ENCODE measurements around the gene HLF. TPM values are rescaled to one million over a fixed set of nuclear protein-coding genes. Genes with fewer than 3 reads are reported as not detected.

HLF gene
- polyA plus RNA-seq, 1 experiment, result not detected

- Histone ChIP-seq H3K27ac (ENCODE audit: low read depth, low read length) (no peak overlapping the region), H3K4me3 (ENCODE audit: low read depth, low read length) (no peak overlapping the region), H3K9me3 (ENCODE audit: control insufficient read depth, insufficient read depth, low read length) (no peaks in the 10 kb centered on the region), H3K27me3 (ENCODE audit: control insufficient read depth, insufficient read depth, low read length) (peaks cover 2% of the 10 kb centered on the region)
- ChIA-PET POLR2A (no interaction called here), CTCF (interaction anchor here (5.5 kb wide), 1 partner anchor 305 kb away, joined by 89 read pairs; no protein-coding TSS in a partner anchor)
- DNase-seq (ENCODE audit: low read depth, low spot score), result no peak
- no peak for TF ChIP-seq CTCF (IDR thresholded peaks at IDR 0.05; ENCODE audit: low read depth, low read length)
Observed at GRCh38 chr17:55298111-55298730, 33.5 kb downstream of the HLF start.

- Histone ChIP-seq H3K9me3 (ENCODE audit: control insufficient read depth, insufficient read depth, low read length) (no peaks in the 10 kb centered on the region), H3K4me3 (ENCODE audit: low read depth, low read length) (no peak overlapping the region), H3K27ac (ENCODE audit: low read depth, low read length) (no peak overlapping the region), H3K27me3 (ENCODE audit: control insufficient read depth, insufficient read depth, low read length) (peaks cover 2% of the 10 kb centered on the region)
- POLR2A ChIA-PET, result no interaction called here
- CTCF ChIA-PET, result interaction anchor here (5.5 kb wide), 1 partner anchor 306 kb away, joined by 89 read pairs; no protein-coding TSS in a partner anchor
- TF ChIP-seq CTCF (IDR thresholded peaks at IDR 0.05; ENCODE audit: low read depth, low read length), result no peak
- DNase-seq (ENCODE audit: low read depth, low spot score), result no peak
Observed at GRCh38 chr17:55299162-55299838, 34.5 kb downstream of the HLF start.

GRCh38 chr17:55299890-55300289, 35.1 kb downstream of the HLF start:
- POLR2A ChIA-PET, result no interaction called here
- H3K9me3 ChIP-seq (ENCODE audit: control insufficient read depth, insufficient read depth, low read length), result no peaks in the 10 kb centered on the region
- no peak overlapping the region for H3K4me3 ChIP-seq (ENCODE audit: low read depth, low read length)
- H3K27ac ChIP-seq (ENCODE audit: low read depth, low read length), result no peak overlapping the region
- H3K27me3 ChIP-seq (ENCODE audit: control insufficient read depth, insufficient read depth, low read length), result peaks cover 2% of the 10 kb centered on the region
- no peak for TF ChIP-seq CTCF (IDR thresholded peaks at IDR 0.05; ENCODE audit: low read depth, low read length)
- CTCF ChIA-PET, result interaction anchor here (5.5 kb wide), 1 partner anchor 307 kb away, joined by 89 read pairs; no protein-coding TSS in a partner anchor
- DNase-seq (ENCODE audit: low read depth, low spot score), result no peak

GRCh38 chr17:55300479-55301290, 35.9 kb downstream of the HLF start:
- no peak for TF ChIP-seq CTCF (IDR thresholded peaks at IDR 0.05; ENCODE audit: low read depth, low read length)
- ChIA-PET CTCF (interaction anchor here (5.5 kb wide), 1 partner anchor 307 kb away, joined by 89 read pairs; no protein-coding TSS in a partner anchor), POLR2A (no interaction called here)

More at GRCh38 chr17:55300479-55301290, 35.9 kb downstream of the HLF start:
- no peak overlapping the region for H3K4me3 ChIP-seq (ENCODE audit: low read depth, low read length)
- H3K27ac ChIP-seq (ENCODE audit: low read depth, low read length), result no peak overlapping the region
- H3K27me3 ChIP-seq (ENCODE audit: control insufficient read depth, insufficient read depth, low read length), result peaks cover 2% of the 10 kb centered on the region
- no peaks in the 10 kb centered on the region for H3K9me3 ChIP-seq (ENCODE audit: control insufficient read depth, insufficient read depth, low read length)
- DNase-seq (ENCODE audit: low read depth, low spot score), result no peak

Data from AG04450 (cell line).